ENCODE results near the gene PABPC1L. TPM values are rescaled to one million over a fixed set of nuclear protein-coding genes. Genes with fewer than 3 reads are reported as not detected.

Gene PABPC1L
- total RNA-seq, 2 donors from 2014 or later = 11.5 to 36.3 TPM

GRCh38 chr20:44969300-44969894, 59.5 kb downstream of the PABPC1L start:
- Histone ChIP-seq H3K4me1 (peaks cover 13% of the 10 kb centered on the region), H3K27ac (peak overlapping the region; percentile 48), H3K9me3 (no peaks in the 10 kb centered on the region), H3K9ac (ENCODE audit: low read depth in 2 of 2, low read length in 2 of 2) (no peak overlapping the region), H3K27me3 (no peaks in the 10 kb centered on the region), H3K36me3 (peaks cover 10% of the 10 kb centered on the region), H3K4me3 (no peak overlapping the region)
- DNase-seq = no peak
- intact Hi-C loops (cut with DNase I) = no loop called here
- TF ChIP-seq CTCF (IDR thresholded peaks at IDR 0.05) = no peak

DNA sequence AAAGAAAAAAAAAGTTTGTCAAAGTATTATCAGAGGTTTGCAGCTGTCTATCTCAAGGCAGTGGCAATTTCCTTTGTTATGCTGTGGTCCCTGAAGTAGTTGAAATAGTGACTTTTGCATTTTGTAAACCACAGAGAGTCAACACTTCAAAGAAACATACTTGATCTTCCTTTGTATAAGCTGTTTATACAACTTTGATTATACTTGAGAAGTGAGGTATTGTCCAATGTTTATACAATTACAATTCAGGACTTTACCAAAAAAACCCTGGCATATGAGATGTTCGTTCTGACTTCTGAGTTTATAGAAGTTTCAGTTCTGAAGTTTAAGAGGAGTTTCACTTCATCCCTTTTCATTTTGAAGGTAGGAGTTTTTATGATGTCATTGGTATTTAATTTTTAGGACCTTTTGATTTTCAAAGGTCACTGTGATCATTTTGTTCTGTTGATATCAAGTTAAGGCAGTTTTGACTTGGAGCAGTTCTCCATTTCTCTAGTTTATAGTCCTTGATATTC, 60.4 kb downstream of the PABPC1L start:
- H3K4me3 ChIP-seq = no peak overlapping the region
- intact Hi-C loops (cut with DNase I) = no loop called here
- no peak overlapping the region for H3K9ac ChIP-seq (ENCODE audit: low read depth in 2 of 2, low read length in 2 of 2)
- DNase-seq = no peak
- H3K27ac ChIP-seq = peak overlapping the region; percentile 48
- no peaks in the 10 kb centered on the region for H3K9me3 ChIP-seq
- H3K27me3 ChIP-seq = no peaks in the 10 kb centered on the region
- no peak for TF ChIP-seq CTCF (IDR thresholded peaks at IDR 0.05)
- H3K36me3 ChIP-seq = peaks cover 10% of the 10 kb centered on the region
- H3K4me1 ChIP-seq = peaks cover 13% of the 10 kb centered on the region

GRCh38 chr20:44973053-44973452, 63.2 kb downstream of the PABPC1L start:
- H3K27me3 ChIP-seq = no peaks in the 10 kb centered on the region
- no peak for TF ChIP-seq CTCF (IDR thresholded peaks at IDR 0.05)
- H3K9ac ChIP-seq (ENCODE audit: low read depth in 2 of 2, low read length in 2 of 2) = peak overlapping the region in 1 of 2 donors; percentile 8
- H3K4me1 ChIP-seq = no peaks in the 10 kb centered on the region
- peaks cover 10% of the 10 kb centered on the region for H3K36me3 ChIP-seq
- H3K9me3 ChIP-seq = no peaks in the 10 kb centered on the region
- no peak for DNase-seq
- intact Hi-C loops (cut with DNase I) = no loop called here
- H3K27ac ChIP-seq = peak overlapping the region; percentile 4
- H3K4me3 ChIP-seq = no peak overlapping the region

GRCh38 chr20:44976698-44977097, 66.8 kb downstream of the PABPC1L start:
- no peak for TF ChIP-seq CTCF (IDR thresholded peaks at IDR 0.05)
- no peak for DNase-seq
- H3K9ac ChIP-seq (ENCODE audit: low read depth in 2 of 2, low read length in 2 of 2) = no peak overlapping the region
- H3K9me3 ChIP-seq = no peaks in the 10 kb centered on the region
- no peaks in the 10 kb centered on the region for H3K4me1 ChIP-seq
- intact Hi-C loops (cut with DNase I) = no loop called here
- H3K27me3 ChIP-seq = no peaks in the 10 kb centered on the region
- H3K36me3 ChIP-seq = peaks cover 10% of the 10 kb centered on the region
- H3K4me3 ChIP-seq = no peak overlapping the region
- no peak overlapping the region for H3K27ac ChIP-seq

GRCh38 chr20:44979090-44979621, 69.3 kb downstream of the PABPC1L start:
- Histone ChIP-seq H3K36me3 (no peaks in the 10 kb centered on the region), H3K27ac (peak overlapping the region; percentile 62), H3K27me3 (no peaks in the 10 kb centered on the region), H3K9ac (ENCODE audit: low read depth in 2 of 2, low read length in 2 of 2) (no peak overlapping the region), H3K4me3 (no peak overlapping the region), H3K9me3 (no peaks in the 10 kb centered on the region), H3K4me1 (no peaks in the 10 kb centered on the region)
- DNase-seq = peak; percentile 53
- no peak for TF ChIP-seq CTCF (IDR thresholded peaks at IDR 0.05)
- intact Hi-C loops (cut with DNase I) = no loop called here

All from colonic mucosa (tissue), 4 donors.